BLaER1 treated with 17β-estradiol and CSF1 and Interleukin-3, amounts not matched to agents 10 nM and 100 nM (cell line): ENCODE data around the gene ACOX2.
A peak's percentile ranks its signal among the peaks of the same experiment; 100 is the strongest.

Experiments used
- H3K27ac ChIP-seq, 11 experiments: shearing (Covaris generic); formaldehyde crosslinking; 2 replicates each; pipeline ENCODE4 v1.8.1; 2022
- H3K27me3 ChIP-seq, 11 experiments: shearing (Covaris generic); formaldehyde crosslinking; 2 replicates each; pipeline ENCODE4 v1.8.1; 2022
- H3K36me3 ChIP-seq, 11 experiments: shearing (Covaris generic); formaldehyde crosslinking; 2 replicates each; pipeline ENCODE4 v1.8.1; 2022
- H3K4me1 ChIP-seq, 10 experiments: shearing (Covaris generic); formaldehyde crosslinking; 2 replicates each; pipeline ENCODE4 v1.8.1; 2022
- H3K4me2 ChIP-seq, 11 experiments: shearing (Covaris generic); formaldehyde crosslinking; 2 replicates each; pipeline ENCODE4 v1.8.1; 2022
- H3K4me3 ChIP-seq, 10 experiments: shearing (Covaris generic); formaldehyde crosslinking; 2 replicates each; pipeline ENCODE4 v1.8.1; 2022
- H3K9ac ChIP-seq, 11 experiments: shearing (Covaris generic); formaldehyde crosslinking; 2 replicates each; pipeline ENCODE4 v1.8.1; 2022
- H3K9me3 ChIP-seq, 11 experiments: shearing (Covaris generic); formaldehyde crosslinking; replicated peaks in 1 of 11; 2 replicates each; pipeline ENCODE4 v1.8.1; 2022
- H4K20me1 ChIP-seq, 11 experiments: shearing (Covaris generic); formaldehyde crosslinking; 2 replicates each; pipeline ENCODE4 v1.8.1; 2022
- Cebpa-rat ChIP-seq, 11 experiments: shearing (Covaris generic); IDR thresholded peaks; 2 replicates each; pipeline ENCODE4 v1.8.1; 2022

The ACOX2 gene

DNA sequence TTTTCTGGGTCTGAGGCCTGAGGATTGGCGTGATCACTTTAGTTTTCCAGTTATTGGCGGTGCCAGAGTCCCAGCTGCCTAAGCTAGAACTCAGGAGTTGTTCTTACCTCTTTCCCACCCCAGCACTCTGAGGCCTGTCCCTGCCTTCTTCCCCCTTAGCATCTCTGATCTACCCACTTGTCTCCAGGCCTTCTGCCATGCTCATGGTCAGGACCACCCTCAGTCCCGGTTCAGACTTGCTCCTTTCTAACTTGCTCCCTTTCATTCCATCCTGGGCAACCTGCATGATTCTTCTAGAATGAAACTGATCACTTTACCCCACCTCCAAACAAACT lies 15.7 kb downstream of the ACOX2 start:
- Histone ChIP-seq H3K36me3 (no peaks in the 10 kb centered on the region), H3K4me2 (peak overlapping the region in 1 of 11 experiments; percentile 26; a peak in 1 of 22 replicates), H3K27me3 (no peaks in the 10 kb centered on the region), H3K9ac (no peak overlapping the region), H3K4me3 (no peak overlapping the region), H3K4me1 (peaks cover 0 to 31% (median 4%) of the 10 kb centered on the region in 10 experiments; a peak in 11 of 20 replicates), H4K20me1 (no peaks in the 10 kb centered on the region), H3K27ac (no peak overlapping the region), H3K9me3 (no peaks in the 10 kb centered on the region)
- TF ChIP-seq Cebpa-rat (IDR thresholded peaks at IDR 0.05): no peak

DNA sequence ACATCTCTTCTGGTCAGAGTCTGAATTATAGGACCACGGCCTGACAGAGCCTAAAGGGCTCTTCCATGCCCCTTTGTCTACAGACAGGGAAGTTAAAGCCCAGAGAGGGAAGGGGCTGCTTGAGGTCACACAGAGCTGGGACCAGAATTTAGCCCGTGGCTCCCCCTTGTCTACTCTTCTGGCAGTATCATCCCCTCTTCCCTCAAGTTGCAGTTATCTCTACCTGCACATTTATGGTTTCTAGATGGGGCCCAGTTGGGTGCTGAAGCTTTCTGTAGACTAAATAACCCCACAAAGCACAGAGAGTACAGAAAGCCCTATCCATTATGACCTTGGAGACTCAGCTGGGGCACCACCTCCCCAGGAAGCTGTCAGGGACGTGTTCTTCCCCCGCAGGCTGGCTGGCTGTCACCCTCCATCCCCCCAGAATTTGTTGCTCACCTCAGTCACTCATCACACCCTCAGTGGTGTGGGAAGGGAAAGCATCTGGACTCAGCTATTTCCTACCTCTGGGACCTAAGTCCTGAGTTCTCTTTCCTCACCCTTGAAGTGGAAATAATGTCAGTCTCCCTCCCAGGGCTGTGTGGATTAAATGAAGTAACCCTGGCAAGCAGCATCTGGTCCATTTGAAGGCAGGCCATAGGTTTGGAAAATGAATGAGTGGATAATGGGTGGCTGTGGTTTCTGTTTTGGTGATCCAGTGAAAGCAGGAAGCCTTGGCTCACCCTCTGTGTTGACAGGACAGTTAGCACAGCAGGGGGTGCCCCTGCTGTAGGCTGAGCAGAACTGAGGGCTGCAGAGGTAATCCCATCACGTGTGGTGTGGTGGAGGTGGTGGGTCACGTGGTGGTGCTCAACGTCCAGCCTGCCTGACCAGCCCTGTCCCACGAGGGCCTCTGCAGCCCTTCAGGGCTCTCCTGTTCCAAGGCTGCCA lies 16.3 kb downstream of the ACOX2 start:
- Histone ChIP-seq H3K4me3 (no peak overlapping the region), H3K4me2 (peak overlapping the region in 1 of 11 experiments; percentile 26; a peak in 1 of 22 replicates), H3K9me3 (no peaks in the 10 kb centered on the region), H3K9ac (no peak overlapping the region), H3K27ac (no peak overlapping the region), H3K36me3 (no peaks in the 10 kb centered on the region), H3K27me3 (no peaks in the 10 kb centered on the region), H3K4me1 (peaks cover 0 to 25% (median 2%) of the 10 kb centered on the region in 10 experiments; a peak in 9 of 20 replicates), H4K20me1 (no peaks in the 10 kb centered on the region)
- TF ChIP-seq Cebpa-rat (IDR thresholded peaks at IDR 0.05): no peak

DNA sequence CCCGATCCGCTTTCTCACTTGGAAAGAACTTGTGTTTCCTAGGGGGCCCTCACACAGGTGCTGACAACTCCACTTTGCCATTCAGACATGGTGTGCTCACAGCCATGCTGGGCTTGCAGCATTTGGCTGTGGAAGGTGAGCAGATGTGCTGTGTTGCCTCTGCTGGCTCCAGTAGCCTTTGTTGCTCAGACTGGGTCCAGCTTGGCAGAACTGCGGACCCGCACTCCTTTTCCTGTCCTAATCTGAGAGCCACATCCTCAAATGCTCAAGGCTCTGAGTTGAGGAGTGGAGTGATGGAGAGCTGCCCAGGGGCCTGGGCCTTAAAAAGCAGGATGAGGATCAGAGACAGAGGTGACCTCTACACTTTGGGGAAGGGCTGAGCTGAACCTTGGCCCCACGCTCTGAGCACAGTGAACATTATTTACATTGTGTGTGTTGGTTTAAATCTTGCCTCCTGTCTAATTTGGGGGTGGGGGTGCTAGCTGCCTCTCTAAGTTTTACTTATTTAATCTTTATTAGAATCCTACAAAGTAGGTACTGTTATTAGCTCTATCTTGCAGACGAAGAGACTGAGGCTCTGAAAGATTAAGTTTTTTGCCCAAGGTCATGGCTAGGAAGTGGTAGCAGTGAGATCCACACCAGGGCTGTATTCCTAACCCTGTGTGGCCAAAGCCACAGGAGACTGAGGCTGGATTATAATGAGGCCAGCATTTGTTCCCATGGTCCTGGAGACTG lies 17.2 kb downstream of the ACOX2 start:
- Histone ChIP-seq H3K9ac (no peak overlapping the region), H3K27ac (no peak overlapping the region), H3K4me1 (peaks cover 0 to 22% (median 0%) of the 10 kb centered on the region in 10 experiments; a peak in 7 of 20 replicates), H3K36me3 (no peaks in the 10 kb centered on the region), H3K9me3 (no peaks in the 10 kb centered on the region), H3K27me3 (no peaks in the 10 kb centered on the region), H3K4me3 (no peak overlapping the region), H4K20me1 (no peaks in the 10 kb centered on the region), H3K4me2 (no peak overlapping the region)
- no peak for TF ChIP-seq Cebpa-rat (IDR thresholded peaks at IDR 0.05)

DNA sequence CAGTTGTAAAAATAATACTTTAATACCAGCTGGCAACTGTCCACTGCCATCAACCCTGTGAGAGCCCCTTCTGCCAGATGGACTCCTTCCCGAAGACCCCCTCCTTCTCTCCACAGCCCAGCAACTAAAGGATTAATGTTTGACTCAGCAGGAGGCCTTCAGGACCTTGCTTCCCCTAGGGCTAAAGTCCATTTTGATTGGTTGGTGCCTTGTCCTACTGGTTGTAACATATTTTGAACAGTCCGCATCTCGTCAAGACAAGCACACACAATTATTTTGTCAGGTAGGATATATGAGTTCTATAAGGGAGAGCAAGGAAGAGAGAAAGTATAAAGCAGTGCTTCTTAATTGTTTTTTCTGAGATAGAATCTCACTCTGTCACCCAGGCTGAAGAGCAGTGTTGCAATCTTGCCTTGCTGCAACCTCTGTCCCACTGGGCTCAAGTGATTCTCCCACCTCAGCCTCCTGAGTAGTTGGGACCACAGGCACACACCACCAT lies 18.6 kb downstream of the ACOX2 start:
- Histone ChIP-seq H3K9ac (no peak overlapping the region), H4K20me1 (no peaks in the 10 kb centered on the region), H3K9me3 (no peaks in the 10 kb centered on the region), H3K36me3 (no peaks in the 10 kb centered on the region), H3K27me3 (no peaks in the 10 kb centered on the region), H3K4me3 (no peak overlapping the region), H3K4me2 (no peak overlapping the region), H3K4me1 (peaks cover 0 to 22% (median 0%) of the 10 kb centered on the region in 10 experiments; a peak in 7 of 20 replicates), H3K27ac (no peak overlapping the region)
- TF ChIP-seq Cebpa-rat (IDR thresholded peaks at IDR 0.05): no peak

DNA sequence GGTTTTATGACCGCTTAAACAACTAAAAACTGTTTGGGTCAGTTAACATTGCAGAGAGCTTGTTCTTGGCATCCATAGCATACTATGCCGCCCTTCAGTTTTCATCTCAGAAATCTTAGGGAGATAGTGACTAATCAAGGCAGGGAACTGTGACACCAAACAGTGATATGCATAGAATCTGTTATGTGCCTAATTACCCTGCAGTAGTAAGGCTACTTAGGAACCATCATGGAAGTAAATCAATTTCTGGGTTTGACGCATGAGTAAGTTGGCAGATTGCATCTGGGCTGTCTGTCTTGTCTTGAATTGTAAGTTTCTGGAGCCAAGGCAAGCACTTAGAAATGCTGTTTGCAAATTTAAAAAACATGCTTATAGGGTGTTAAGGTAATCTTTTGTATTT lies 22.6 kb downstream of the ACOX2 start:
- Histone ChIP-seq H3K27me3 (no peaks in the 10 kb centered on the region), H3K9ac (no peak overlapping the region), H3K9me3 (no peaks in the 10 kb centered on the region), H4K20me1 (no peaks in the 10 kb centered on the region), H3K4me1 (no peaks in the 10 kb centered on the region), H3K4me3 (no peak overlapping the region), H3K4me2 (no peak overlapping the region), H3K27ac (no peak overlapping the region), H3K36me3 (0 out of 22 replicates have a peak, but pooled peaks cover 0 to 4% (median 0%) of the 10 kb centered on the region in 11 experiments)
- TF ChIP-seq Cebpa-rat (IDR thresholded peaks at IDR 0.05): no peak

DNA sequence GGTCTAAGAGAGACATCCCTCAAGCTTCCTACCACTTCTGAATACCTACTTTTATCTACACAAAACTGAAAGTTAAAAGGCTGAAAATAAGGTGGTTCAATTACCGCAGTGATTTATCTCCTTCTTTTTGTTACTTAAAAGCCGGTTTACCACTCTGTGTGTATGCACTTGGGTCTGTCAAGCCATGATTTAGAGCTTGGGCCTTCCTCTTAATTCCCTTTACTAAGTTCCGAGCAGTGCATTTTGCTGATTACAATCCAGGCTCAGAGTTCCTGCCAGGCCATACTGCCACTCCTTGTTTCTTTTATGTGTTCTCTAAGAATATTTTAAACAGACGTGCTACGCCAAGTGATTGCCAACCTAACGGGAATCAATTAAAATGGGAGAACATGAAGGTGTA lies 28.6 kb downstream of the ACOX2 start:
- Histone ChIP-seq H3K27me3 (no peaks in the 10 kb centered on the region), H3K4me1 (peaks cover 0 to 8% (median 1%) of the 10 kb centered on the region in 10 experiments; a peak in 11 of 20 replicates), H3K9ac (no peak overlapping the region), H3K4me2 (no peak overlapping the region), H3K4me3 (no peak overlapping the region), H3K9me3 (no peaks in the 10 kb centered on the region), H4K20me1 (peaks cover 0 to 9% (median 0%) of the 10 kb centered on the region in 11 experiments; a peak in 2 of 22 replicates), H3K27ac (no peak overlapping the region), H3K36me3 (peaks cover 0 to 13% (median 7%) of the 10 kb centered on the region in 11 experiments; a peak in 8 of 22 replicates)
- TF ChIP-seq Cebpa-rat (IDR thresholded peaks at IDR 0.05): no peak

DNA sequence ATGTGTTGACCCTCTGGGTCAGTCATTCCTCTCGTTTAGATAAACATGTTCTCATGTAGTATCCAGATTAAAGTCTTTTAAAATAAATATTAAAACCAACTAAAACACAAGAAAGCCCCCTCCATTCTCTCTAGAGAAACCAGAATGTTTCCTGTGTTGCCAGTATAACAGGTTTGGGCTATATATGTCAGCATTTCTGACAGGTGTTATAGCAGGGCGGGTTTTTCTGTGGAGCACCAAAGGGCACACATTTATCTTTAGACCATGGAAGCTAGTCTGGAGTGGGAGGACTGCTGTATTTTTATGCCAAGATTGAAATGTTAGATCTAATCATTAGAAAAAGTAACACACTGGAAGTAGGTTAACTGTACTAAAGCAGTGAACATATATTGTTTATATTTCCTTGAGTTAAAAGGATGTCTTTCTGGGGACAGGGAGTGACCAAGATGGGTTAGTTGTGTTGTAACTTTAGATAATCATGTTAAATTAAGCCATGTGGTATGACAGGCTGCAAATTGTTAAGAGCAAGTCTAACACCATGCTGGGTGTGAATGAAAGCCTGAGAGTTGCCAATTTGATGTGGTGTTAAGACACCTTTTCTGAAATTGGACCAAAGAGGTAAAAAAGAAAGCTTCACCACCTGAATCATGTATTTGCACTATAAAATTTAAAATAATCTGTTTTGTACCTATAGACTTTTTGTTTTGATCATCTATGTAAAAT lies 29.5 kb downstream of the ACOX2 start:
- no peaks in the 10 kb centered on the region for H3K27me3 ChIP-seq

DNA sequence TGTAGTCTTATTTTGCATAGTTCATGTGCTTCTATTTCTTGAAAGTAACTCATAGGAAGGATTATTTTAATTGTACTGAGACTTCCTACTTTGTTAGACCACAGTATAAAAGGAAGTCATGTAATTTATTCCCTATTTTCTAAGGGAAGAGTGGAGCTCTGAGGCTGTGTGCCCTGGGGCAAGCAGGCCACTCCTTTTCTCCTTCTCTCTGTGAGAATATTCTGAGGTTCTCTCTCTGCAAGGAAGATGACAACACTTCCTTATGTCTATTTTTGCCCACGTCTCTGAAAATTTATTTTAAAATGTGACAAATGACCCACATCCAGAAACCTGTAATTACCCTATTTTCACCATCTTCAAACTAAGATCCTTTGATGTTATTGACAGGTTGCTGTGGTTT lies 34.1 kb downstream of the ACOX2 start:
- Histone ChIP-seq H3K36me3 (peaks cover 24 to 60% (median 33%) of the 10 kb centered on the region in 11 experiments), H3K4me2 (peak overlapping the region; percentile 38 to 77 (median 56); a peak in 20 of 22 replicates), H3K9ac (peak overlapping the region in 2 of 11 experiments; percentile 2 to 24; a peak in 2 of 22 replicates), H4K20me1 (peaks cover 3 to 33% (median 12%) of the 10 kb centered on the region in 11 experiments; a peak in 15 of 22 replicates), H3K9me3 (no peaks in the 10 kb centered on the region), H3K4me1 (peaks cover 15 to 30% (median 21%) of the 10 kb centered on the region in 10 experiments), H3K27ac (peak overlapping the region in 2 of 11 experiments; percentile 13 to 18; a peak in 3 of 22 replicates), H3K4me3 (no peak overlapping the region), H3K27me3 (no peaks in the 10 kb centered on the region)
- TF ChIP-seq Cebpa-rat (IDR thresholded peaks at IDR 0.05): no peak

More for the DNA sequence above, 29.5 kb downstream of the ACOX2 start:
- no peak for TF ChIP-seq Cebpa-rat (IDR thresholded peaks at IDR 0.05)
- Histone ChIP-seq H3K27ac (no peak overlapping the region), H3K36me3 (peaks cover 0 to 22% (median 8%) of the 10 kb centered on the region in 11 experiments; a peak in 8 of 22 replicates), H3K4me3 (no peak overlapping the region), H3K9ac (no peak overlapping the region), H3K9me3 (no peaks in the 10 kb centered on the region), H3K4me1 (peaks cover 6 to 17% (median 10%) of the 10 kb centered on the region in 10 experiments), H4K20me1 (peaks cover 0 to 11% (median 0%) of the 10 kb centered on the region in 11 experiments; a peak in 3 of 22 replicates), H3K4me2 (no peak overlapping the region)
